Cerebellar cortex (tissue), 1 donor: ENCODE data around the gene MAP2K5.
A peak's percentile ranks its signal among the peaks of the same experiment; 100 is the strongest.

Experiments
- DNase-seq: peaks from one replicate; pipeline ENCODE4 v3.0.0-alpha.2; 2015; ENCODE audit warnings: low spot score

The MAP2K5 gene

DNA sequence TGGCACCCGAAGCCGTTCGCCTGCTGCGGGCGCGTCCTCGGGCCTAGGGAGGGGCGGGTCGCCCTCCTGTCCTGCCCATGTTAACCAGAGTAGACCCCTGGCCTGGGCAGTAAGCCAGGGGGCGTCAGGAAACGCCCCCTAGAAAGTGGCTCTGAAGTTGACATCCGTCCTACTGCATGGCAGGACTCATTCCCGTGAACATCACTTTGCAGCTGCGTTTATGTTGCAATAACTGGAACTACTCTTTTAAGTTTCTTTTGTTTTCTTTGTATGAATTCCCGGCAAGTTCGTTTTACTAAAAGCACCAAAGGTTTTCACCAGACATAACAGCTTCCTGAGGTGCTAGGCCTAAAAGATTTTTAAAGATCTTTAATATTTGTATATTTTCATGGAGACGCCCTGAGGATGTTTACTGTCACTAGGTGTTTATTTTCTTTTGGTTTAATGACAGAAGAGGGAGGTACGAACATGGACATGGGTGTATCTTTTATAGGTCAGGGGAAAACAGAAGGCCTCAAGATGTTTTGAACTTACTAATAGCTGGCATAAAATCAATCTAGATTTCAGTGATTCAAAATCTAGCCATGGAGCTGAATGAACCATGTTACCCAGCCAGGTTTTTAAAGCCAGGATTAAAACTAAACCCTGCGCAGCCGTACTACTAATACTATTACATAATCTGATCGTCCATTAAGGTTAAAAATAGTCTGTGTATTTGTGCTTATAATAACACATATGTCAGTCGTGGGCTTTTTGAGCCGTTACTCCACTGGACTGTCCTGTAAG, 20.5 kb upstream of the MAP2K5 start:
- peak; percentile 76 for DNase-seq

DNA sequence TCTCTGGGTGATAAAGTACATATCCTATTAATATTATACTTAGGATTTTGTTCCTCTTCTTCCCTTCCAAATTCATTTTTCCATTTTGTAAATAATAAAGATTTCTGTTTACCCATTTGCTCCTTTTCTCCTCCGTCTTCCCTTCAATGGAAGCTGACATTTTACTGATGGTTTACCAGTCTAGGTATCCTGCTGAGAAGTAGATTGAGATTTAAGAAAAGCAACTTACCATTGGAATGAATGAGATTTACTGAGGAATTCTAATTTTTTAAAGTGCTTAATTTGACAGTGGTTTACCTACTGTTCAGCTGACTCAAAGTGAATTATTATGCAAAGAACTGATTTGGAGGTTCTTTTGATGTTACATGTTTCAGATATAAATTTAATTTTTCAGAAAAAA, 19.2 kb upstream of the MAP2K5 start:
- DNase-seq: peak; percentile 39

DNA sequence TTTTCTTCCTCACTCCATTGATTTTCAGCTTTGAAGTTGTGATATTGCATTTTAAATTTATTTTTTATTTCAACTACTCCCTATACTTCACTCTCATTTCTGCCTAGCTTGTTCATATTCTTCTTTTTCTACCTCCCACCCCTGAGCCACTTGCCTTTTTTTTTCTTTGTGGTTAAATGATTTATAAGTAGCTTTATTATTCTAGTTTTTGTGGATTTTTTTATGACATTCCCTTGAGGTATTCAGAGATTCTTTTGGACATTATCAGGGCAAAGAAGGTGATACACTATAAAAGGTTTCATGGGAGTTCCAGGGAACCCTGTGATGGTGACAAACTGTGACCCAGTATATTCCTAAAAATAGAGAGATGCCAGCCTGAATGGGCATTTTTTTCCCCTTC, 18.3 kb upstream of the MAP2K5 start:
- no peak for DNase-seq

DNA sequence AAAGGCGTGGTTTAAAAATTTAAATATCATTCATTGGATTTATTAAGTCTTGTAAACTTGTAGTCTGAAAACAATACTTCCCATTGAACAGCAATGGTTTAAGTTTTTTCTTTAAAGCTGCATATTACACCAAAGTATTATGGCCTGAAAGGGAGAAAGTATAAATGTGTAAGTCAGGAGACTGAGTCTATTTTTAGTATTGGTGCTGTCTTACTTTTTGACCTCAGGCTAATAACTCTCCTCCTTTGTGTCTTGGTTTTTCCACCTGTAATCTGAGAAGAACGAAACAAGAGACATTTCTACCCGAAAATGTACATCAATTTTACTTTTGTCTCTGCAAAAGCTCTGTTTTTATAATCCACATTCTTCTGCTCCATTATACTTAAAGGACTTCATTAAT, 14.0 kb upstream of the MAP2K5 start:
- DNase-seq: no peak

DNA sequence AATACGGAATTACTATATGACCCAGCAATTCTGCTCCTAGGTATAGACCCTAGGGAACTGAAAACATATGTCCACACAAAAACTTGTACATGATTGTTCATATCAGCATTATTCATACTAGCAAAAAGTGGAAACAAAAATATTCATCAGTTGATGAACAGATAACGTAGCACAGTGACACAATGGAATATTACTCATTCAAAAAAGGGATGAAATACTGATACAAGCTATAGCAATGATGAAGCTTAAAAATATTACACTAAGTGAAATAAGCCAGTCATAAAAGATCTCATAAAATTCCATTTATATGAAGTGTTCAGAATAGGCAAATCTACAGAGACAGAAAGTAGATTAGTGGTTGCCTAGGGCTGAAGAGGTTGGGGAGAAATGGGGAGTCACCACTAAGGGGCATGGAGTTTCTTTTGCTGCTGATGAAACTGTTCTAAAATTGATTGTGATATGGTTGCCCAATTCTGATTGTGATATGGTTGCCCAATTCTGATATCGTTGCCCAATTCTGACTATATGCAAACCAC, 11.1 kb upstream of the MAP2K5 start:
- DNase-seq: no peak

DNA sequence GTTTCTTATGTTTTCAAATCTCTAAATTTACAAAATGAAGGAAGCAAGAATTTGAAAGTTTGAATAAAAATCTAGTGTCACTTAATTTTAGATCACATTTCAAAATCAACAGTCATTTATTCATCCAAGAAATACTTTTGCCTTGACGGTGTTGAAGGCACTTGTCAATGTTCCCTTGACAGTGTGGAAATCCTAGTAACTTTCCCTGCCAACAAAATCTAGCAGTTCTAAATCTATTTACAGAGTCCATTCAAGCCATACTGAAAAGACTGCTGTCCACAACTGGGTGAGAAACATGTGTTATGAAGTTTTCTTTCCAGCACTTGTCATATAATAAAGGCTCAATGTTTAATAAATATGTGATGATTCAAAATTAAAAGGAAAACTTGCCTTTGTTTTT, 8.6 kb upstream of the MAP2K5 start:
- no peak for DNase-seq

DNA sequence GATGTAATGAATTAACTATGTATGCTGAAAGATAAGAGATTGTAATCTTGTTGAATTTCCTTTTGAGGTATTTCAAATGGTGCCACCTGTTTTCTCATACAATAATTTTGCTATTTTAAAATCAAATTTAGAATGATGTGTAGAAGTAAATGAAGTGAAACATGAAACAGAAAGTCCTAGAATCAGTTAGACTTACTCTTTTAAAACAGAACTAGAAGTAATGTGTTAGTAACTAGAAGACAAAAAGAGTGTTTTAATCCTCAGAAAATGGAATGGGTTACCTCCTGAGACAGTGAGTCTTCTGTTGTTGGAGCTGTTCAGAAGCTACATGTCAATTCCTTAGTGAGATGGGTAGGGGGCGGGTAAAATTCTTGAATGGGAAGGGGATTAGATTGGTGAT, 8.1 kb upstream of the MAP2K5 start:
- no peak for DNase-seq

DNA sequence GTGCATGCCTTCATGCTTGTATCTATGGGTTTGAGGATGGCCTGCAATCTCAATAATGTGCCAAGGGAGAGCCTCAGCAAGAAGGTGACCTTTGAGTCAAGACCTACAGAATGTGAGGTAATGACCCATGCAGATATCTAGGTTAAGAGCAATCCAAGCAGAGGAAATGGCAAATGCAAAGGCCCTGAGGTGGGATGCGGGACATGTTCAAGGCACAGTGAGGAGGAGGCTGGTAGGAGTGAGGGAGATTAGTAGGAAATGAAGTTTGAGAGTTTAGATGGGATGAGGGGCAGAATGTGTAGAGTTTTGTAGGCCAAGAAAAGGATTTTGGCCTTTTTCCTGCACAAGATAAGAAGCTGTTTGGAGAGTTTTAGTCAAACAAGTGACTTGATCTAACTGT, 4.7 kb upstream of the MAP2K5 start:
- no peak for DNase-seq

DNA sequence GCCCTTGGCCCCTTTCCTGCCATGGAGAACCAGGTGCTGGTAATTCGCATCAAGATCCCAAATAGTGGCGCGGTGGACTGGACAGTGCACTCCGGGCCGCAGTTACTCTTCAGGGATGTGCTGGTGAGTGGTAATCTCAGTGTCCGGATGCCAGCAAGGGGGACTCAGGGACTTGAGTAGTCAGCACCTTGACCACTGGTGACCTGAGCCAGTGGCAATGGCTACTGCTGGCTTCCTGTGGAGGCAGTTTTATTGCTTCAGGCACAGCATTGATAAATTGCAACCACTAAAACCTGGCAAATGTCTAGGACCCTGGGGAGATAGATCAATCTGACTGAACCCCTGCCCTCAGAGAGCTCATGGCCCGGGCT, 830 bp downstream of the MAP2K5 start:
- peak; percentile 46 for DNase-seq

DNA sequence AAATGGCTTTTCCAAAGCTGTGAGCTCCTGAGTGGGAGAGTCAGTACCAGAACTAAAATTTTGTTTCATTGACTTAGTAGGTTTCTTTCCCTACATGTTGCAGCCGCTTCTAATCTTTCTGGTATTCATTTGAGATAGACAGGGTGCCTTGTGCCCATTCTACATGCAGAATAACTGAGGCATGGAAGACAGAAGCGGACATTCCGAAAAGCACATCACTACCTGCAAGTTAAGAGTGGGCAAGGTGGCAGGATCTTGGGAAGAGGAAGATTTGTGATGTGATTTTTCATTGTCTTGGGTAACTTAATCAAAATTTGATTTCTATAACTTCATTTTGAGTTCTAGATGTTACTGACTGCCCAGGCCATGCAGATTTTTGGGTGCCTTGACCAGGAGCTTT, 2.0 kb downstream of the MAP2K5 start:
- no peak for DNase-seq

DNA sequence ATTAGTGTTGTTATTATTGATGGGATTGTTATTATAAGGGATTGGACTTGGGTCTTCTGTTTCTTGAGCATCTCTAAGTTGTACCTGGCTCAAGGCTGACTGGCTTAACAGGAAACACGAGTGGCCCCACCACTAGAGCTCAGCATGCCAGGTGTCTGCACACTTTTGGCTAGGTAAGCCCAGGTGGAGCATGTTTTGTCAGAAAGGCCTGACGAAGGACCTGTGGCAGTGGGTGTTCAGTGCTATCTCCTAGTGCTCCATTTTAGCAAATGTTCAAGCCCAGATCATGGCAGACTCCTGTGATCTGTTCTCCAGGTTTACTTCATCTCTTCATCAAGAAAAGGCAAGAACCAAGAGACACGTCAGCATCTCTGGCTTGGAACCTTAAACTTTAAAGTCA, 3.4 kb downstream of the MAP2K5 start:
- no peak for DNase-seq

DNA sequence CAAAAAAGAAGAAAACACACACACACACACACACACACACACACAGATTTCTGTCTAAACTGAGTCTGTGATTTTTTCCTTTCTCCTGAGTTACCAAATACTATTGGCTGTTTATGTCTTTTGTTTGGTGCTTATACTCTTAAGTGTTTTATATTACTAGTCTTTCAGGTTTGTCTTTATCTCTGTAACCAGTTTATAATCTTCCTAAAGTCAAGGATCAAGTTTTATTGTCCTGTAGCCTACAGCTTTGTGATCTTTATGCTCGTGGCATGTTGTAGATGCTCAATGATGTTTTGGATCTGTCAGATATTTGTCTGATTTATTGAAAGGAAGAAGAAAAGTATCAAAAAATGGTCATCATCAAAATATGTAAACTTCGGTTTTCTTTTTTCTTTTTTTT, 4.6 kb downstream of the MAP2K5 start:
- no peak for DNase-seq

DNA sequence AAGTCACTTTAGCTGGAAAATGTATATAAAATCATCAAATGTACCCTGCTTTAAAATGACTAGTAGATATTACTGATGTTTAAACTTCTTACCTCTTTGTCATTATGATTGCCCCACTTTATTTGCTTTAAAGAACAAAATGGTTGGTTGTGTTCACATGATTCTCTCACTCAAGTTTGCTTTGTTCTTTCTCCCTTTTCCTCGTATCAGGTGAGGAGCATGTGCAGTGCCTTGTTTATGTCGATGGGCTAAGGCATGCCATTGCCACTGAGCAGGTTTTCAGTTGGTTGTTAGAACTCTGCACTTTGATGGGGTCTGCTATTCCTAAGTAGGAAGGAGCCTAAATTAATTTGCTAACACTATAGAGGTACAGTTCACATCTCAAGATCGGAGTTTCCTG, 5.3 kb downstream of the MAP2K5 start:
- DNase-seq: peak; percentile 37

DNA sequence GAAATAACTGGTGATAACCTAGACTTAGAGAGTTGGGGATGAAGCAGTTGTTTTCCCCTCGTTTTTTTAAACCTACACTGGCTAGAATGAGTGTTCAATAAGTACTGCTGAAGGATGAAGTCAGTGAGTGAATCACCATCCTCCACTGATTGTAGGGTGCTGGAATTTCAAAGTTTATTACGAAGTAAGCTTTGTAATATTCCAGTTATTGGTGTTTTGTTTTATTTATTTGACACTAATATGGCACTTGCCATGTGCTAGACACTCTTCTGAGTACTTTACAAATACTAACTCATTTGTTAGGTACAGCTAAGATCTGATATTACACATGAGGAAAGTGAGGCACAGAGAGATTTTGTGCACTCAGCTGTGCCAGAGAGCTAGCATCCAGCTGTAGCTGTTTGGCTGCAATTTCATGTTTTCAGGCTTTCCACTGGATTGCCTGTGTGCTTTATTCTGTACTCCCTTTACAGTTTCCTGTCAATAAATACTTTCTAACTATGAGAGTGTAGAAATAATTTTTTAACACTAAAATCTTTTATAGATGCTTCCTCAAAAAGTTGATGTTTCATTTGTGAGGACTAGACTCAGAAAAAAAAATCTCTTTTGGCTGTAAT, 5.8 kb downstream of the MAP2K5 start:
- DNase-seq: no peak

DNA sequence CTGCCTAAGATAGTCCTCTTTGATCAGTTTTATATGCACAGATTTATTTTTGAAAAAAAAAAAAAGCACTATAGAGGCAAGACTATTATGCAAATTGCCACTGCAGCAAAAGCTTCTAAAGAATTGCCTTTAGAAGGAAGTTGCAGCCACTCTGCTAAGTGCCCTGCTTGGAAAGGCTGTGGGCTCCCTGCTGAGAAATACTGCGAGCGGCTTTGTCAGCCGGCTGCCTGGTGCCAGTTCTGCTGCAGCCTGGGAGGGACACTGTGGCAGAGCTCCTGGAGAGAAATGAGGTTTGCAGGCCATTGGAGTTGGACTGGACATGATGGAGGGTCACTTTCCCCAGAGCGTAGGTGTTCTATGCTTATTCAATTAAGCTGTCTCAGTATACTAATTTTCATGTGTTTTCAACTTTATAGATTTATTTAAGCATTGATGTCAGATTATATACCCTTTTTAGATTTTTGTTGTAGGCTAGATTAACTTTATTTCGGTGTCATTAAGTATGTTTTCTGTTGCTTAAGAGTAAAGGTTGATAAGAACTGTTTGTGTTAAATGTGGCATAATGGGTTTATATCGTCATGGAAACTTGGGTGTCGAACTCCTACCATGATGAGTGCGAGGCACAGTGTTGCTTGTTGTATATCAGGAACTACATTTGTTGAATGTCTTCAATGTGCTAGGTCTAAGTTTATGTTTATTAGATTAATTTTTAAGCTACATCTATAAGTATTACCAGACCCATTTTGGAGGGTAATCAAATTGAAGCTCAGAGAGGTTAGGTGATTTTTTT, 6.6 kb downstream of the MAP2K5 start:
- DNase-seq: peak; percentile 85

DNA sequence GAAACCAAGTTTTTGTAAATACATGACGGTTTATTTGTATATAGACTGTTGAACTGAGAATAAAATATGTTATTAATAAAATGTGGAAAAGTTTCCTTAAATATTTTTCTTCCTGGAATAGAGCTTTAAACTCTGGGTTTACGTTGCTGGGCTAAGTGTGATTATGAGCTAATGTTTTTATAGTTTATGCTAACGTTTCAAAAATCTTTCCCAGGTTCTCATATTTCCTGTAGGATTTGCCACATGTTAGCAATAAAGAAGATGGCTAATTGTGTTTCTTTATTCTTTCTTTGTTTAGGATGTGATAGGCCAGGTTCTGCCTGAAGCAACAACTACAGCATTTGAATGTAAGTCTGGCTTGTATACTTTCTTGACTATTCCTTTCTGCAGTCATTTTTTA, 7.2 kb downstream of the MAP2K5 start:
- no peak for DNase-seq

DNA sequence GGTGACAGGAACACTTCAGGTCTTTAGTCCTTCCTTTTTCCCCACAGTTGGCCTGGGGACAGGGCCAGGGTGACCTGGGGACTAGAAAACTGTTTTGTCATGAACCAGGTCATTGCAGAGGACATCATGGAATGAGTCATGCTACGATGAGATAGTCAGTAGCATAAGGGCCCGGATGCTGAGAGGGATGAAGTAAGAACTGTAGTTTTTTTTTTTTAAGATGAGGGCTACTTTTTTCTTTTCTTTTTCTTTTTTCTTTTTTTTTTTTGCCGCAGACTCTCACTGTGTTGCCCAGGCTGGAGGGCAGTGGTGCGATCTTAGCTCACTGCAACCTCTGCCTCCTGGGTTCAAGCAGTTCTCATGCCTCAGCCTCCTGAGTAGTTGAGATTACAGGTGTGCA, 8.0 kb downstream of the MAP2K5 start:
- no peak for DNase-seq

DNA sequence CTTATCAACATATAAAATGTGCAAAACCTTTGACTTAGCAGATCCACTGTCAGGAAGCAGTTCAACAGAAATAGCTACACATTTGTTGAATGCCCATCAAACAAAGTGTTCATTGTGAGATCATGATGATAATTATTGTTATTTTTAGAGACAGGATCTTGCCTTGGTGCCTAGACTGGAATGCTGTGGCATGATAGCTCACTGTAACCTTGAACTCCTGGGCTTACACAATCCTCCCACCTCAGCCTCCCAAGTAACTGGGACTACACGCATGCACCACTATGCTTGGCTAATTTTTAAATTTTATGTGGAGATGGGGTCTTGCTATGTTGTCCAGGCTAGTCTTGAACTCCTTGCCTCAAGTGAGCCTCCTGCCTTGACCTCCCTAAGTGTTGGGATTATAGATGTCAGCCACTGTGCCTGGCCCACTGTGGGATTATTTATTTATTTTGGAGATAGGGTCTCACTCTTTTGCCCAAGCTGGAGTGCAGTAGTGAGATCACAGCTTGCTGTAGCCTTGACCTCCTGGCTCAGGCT, 8.8 kb downstream of the MAP2K5 start:
- DNase-seq: no peak

DNA sequence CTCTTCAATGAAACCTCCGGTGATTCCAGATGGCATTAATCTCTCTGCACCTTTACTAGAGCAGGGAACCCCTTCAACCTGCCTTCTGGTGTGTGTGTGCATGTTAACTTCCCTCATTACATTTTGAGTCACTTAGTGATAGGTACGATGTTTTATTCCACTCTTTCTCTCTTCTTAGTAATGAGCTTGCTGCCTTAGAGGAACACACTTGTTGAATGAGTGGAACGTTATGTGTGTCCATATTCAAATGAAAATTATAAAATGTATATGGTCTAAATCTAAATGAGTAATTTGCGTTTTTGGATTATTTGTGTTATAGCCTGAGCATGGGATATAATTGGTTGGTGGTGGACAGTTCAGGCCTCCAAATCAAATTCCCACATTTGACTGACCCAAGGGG, 12.1 kb downstream of the MAP2K5 start:
- DNase-seq: no peak

DNA sequence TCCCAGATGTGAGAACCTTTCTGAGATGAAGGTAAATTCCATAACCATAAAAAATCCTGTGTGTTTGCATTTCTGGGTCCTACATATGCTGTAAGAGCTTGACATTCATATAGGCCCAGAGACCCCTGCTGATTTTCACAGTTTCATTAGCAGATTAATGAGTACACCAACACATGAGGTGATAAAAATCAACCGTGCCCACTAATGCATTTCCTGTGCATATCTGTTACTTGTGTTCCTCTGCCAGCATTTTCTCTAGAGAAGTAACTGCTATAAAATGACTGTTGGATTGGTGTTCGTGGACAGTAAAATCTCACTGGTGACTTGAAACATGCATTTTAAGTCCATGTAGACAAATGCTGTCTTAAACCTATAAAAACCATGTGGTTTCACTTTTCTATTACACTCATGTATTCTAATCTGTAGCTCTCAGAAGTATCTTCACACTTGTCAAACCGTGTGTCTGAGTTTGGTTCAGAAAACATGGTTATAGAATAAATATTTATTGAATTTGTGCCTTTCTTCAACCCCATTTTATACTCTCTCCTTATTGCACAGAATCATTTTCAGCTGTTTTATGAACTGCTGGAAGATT, 14.6 kb downstream of the MAP2K5 start:
- no peak for DNase-seq

DNA sequence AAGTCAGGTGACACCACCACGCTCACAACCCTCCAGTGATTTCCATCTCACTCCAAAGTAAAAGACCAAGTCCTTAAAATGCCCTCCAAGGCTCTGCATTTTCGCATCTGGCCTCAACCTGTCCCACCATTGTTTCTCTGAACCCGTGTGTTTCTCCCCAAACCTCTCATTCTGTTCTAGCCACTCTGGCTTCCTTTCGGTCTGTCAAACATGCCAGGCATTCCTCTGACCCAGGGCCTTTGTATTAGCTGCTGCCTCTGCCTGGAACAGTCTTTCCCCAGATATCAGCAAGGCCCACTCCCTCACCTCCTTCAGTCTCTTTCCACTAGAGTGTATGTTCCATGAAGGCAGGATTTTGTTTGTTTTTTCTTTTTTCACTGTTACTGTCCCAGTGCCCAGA, 16.0 kb downstream of the MAP2K5 start:
- no peak for DNase-seq

DNA sequence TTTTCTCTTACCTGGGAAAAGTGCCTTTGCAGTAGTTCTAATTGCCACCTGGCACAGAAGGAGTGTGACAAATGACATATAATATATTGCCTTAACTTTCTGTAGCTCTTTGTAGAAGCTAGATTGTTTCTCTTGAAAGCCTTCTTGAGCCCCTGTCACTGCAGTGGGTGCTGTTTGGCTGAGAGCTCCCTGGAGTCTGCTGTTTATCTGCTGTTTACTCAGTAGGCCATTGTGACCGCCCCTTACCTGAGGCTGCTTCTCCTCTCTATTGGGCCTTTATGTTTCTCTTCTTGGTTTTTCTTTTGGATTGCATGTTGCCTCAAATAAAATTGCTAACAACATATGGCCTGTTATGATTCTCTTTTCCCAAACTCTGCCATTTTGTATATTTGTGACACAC, 16.7 kb downstream of the MAP2K5 start:
- no peak for DNase-seq
